Testis (tissue), 3 donors: ENCODE data around the gene COL26A1. TPM values are rescaled to one million over a fixed set of nuclear protein-coding genes. Genes with fewer than 3 reads are reported as not detected.
"Not testable (repeated sequence)": the region's sequence is repeated elsewhere in the genome, so short reads cannot be mapped to it uniquely, and the experiment has no call there.

Experiments used
- DNase-seq: peaks from one replicate; pipeline ENCODE4 v3.0.0-alpha.2; 2019
- H3K27ac ChIP-seq, 2 donors: fragments of 200-600 bp; sonication (generic); one replicate each; pipeline ENCODE4 v1.5.1; 2019
- H3K27me3 ChIP-seq: fragments of 200-600 bp; sonication (generic); one replicate; pipeline ENCODE4 v1.5.1; 2019
- H3K36me3 ChIP-seq: fragments of 200-600 bp; sonication (generic); one replicate; pipeline ENCODE4 v1.5.1; 2017; ENCODE audit warnings: low read depth; ENCODE audit errors: missing control alignments
- H3K4me1 ChIP-seq: fragments of 200-600 bp; sonication (generic); one replicate; pipeline ENCODE4 v1.5.1; 2019
- H3K4me3 ChIP-seq, 2 donors: fragments of 200-600 bp; sonication (generic); one replicate each; pipeline ENCODE4 v1.5.1; 2017 to 2019
- H3K9me3 ChIP-seq: fragments of 200-600 bp; sonication (generic); one replicate; pipeline ENCODE4 v1.5.1; 2017
- CTCF ChIP-seq, 3 experiments: fragments of 450-650 bp in 2 of 3; fragments of 200-600 bp in 1 of 3; sonication (generic) in 1 of 3; IDR thresholded peaks; one replicate each; pipeline ENCODE4 v1.5.1; 2016 to 2019; ENCODE audit warnings: antibody characterized with exemption in 3 of 3, mild to moderate bottlenecking in 2 of 3, moderate library complexity in 1 of 3
- POLR2A ChIP-seq: fragments of 450-650 bp; IDR thresholded peaks from one replicate; pipeline ENCODE4 v1.6.1; 2017; ENCODE audit warnings: antibody characterized with exemption, mild to moderate bottlenecking, moderate library complexity
- WGBS, 2 donors: methylation state at CpG; one replicate each; pipeline ENCODE4 v1.1.5; 2018; 5-methylcytosine and 5-hydroxymethylcytosine counted together
- intact Hi-C: fragments of 100-400 bp; cut with DNase I; formaldehyde crosslinking; loops from one replicate; pipeline ENCODE4 v1.15.1; 2023; ENCODE audit warnings: low total_unique reads
- polyA plus RNA-seq: library from polyadenylated mRNA; stranded (reverse); fragments of 350-450 nt; fragmentation: Illumina TruSeq; extraction: RNeasy Lipid Tissue Mini Kit (QIAGEN cat#74804); gene quantifications from one replicate; pipeline ENCODE4 v1.2.3, GENCODE V29; 2014; ENCODE audit warnings: low read depth, low replicate concordance; ENCODE audit not compliant: insufficient read depth
- total RNA-seq, 2 donors: library from RNA; depleted of rRNA; stranded (reverse); fragments of >200 nt; gene quantifications; one replicate each; pipeline ENCODE4 v1.2.3, GENCODE V29; 2016

COL26A1 gene
- total and polyA plus RNA-seq, 3 donors from 2014 or later = 0.94 to 3.1 (median 1.1) TPM

- peak; percentile 87 for DNase-seq
- no peaks in the 10 kb centered on the region for H3K36me3 ChIP-seq
- peak overlapping the region in 1 of 2 donors; percentile 7 for H3K4me3 ChIP-seq
- 25 to 39% methylated on average over 18 to 24 of the region's 25 CpGs for WGBS, 2 donors
- H3K27ac ChIP-seq = no peak overlapping the region
- H3K4me1 ChIP-seq = peaks cover 8% of the 10 kb centered on the region
- H3K9me3 ChIP-seq = no peaks in the 10 kb centered on the region
- intact Hi-C loops = no loop called here
- TF ChIP-seq POLR2A = no peak
- TF ChIP-seq CTCF (IDR thresholded peaks at IDR 0.05) = peak; percentile 39 to 82 (median 67)
- no peaks in the 10 kb centered on the region for H3K27me3 ChIP-seq
Measured at GRCh38 chr7:101602484-101603241, 240.0 kb downstream of the COL26A1 start.

GRCh38 chr7:101604331-101604933 is 241.8 kb downstream of the COL26A1 start:
- TF ChIP-seq CTCF (IDR thresholded peaks at IDR 0.05) (no peak), POLR2A (no peak)
- Histone ChIP-seq H3K36me3 (no peaks in the 10 kb centered on the region), H3K9me3 (no peaks in the 10 kb centered on the region), H3K4me3 (no peak overlapping the region), H3K27me3 (no peaks in the 10 kb centered on the region), H3K27ac (no peak overlapping the region), H3K4me1 (peaks cover 1% of the 10 kb centered on the region)
- WGBS, 2 donors = 83 to 92% methylated on average over 5 of the region's 5 CpGs
- DNase-seq = no peak
- intact Hi-C loops = no loop called here

DNA sequence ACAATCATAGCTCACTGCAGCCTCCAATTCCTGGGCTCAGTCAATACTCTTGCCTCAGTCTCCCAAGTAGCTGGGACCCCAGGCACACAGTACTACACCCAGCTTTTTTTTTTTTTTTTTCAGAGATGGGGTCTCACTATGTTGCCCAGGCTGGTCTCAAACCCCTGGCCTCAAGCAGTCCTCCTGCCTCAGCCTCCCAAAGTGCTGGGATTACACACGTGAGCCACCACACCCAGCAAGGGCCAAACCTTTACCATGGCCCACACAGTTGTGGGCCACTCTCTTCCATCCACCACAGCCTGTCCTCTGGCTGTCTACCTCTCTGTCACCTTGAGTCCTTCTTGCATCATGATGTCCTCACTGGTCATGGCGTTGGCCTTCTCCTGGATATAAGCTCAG is 242.3 kb downstream of the COL26A1 start:
- H3K4me1 ChIP-seq, H3K27ac ChIP-seq, DNase-seq, H3K27me3 ChIP-seq, H3K9me3 ChIP-seq, intact Hi-C loops, H3K4me3 ChIP-seq, H3K36me3 ChIP-seq: not testable (repeated sequence)
- WGBS, 2 donors = 75 to 92% methylated on average over 2 of the region's 2 CpGs

- H3K4me3 ChIP-seq = no peak overlapping the region
- no peak overlapping the region for H3K27ac ChIP-seq
- no peaks in the 10 kb centered on the region for H3K36me3 ChIP-seq
- TF ChIP-seq CTCF (IDR thresholded peaks at IDR 0.05) (no peak), POLR2A (no peak)
- H3K27me3 ChIP-seq = no peaks in the 10 kb centered on the region
- DNase-seq = no peak
- WGBS, 2 donors = 75 to 83% methylated on average over 14 to 26 of the region's 26 CpGs
- no peaks in the 10 kb centered on the region for H3K9me3 ChIP-seq
- intact Hi-C loops = no loop called here
- H3K4me1 ChIP-seq = no peaks in the 10 kb centered on the region
Measured at GRCh38 chr7:101605611-101606497, 243.2 kb downstream of the COL26A1 start.

- 100% methylated on average over 2 of the region's 2 CpGs; no CpG with 5 or more reads in 1 of the 2 donors for WGBS, 2 donors
- Histone ChIP-seq H3K27ac (no peak overlapping the region), H3K36me3 (no peaks in the 10 kb centered on the region), H3K9me3 (no peaks in the 10 kb centered on the region), H3K27me3 (no peaks in the 10 kb centered on the region), H3K4me1 (no peaks in the 10 kb centered on the region), H3K4me3 (no peak overlapping the region)
- intact Hi-C loops = no loop called here
- no peak for TF ChIP-seq CTCF (IDR thresholded peaks at IDR 0.05)
- no peak for TF ChIP-seq POLR2A
- DNase-seq = no peak
Measured at GRCh38 chr7:101606498-101606923, 243.8 kb downstream of the COL26A1 start.
